ENCODE data around the gene SMYD4. TPM values are rescaled to one million over a fixed set of nuclear protein-coding genes. Genes with fewer than 3 reads are reported as not detected.
"Not testable (repeated sequence)": the region's sequence is repeated elsewhere in the genome, so short reads cannot be mapped to it uniquely, and the experiment has no call there.

The SMYD4 gene
- total RNA-seq, 1 experiment from 2014 or later: 6.3 TPM

DNA sequence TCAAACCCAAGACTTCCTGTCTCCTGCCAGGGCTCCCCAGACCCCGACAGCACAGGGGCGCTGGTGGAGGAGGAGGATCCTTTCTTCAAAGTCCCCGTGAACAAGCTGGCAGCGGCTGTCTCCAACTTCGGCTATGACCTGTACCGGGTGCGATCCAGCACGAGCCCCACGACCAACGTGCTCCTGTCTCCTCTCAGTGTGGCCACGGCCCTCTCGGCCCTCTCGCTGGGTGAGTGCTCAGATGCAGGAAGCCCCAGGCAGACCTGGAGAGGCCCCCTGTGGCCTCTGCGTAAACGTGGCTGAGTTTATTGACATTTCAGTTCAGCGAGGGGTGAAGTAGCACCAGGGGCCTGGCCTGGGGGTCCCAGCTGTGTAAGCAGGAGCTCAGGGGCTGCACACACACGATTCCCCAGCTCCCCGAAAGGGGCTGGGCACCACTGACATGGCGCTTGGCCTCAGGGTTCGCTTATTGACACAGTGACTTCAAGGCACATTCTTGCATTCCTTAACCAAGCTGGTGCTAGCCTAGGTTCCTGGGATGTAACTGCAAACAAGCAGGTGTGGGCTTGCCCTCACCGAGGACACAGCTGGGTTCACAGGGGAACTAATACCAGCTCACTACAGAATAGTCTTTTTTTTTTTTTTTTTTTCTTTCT is 59.8 kb downstream of the SMYD4 start:
- no peak for DNase-seq
- H3K36me3 ChIP-seq: no peaks in the 10 kb centered on the region
- H3K9me3 ChIP-seq: no peaks in the 10 kb centered on the region
- no peaks in the 10 kb centered on the region for H3K27me3 ChIP-seq
- H3K4me3 ChIP-seq: no peak overlapping the region

DNA sequence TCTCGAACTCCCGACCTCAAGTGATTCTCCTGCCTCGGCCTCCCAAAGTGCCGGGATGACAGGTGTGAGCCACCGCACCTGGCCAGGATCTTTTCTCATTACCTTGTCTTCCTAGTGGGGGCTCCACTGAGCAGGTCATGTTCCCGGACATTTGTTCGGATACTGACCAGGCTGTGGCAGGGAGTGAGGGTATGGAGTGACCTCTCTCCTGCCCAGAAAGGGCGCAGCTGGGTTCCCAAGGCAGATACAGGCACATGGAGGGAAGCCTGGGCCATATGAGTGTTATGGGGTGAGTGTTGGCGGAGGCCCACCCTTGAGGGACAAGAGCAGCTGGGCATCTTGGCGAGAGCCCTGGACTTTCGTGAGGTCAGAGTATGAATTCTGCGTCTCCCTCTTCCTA is 62.3 kb downstream of the SMYD4 start:
- Histone ChIP-seq H3K4me3 (no peak overlapping the region), H3K9me3 (no peaks in the 10 kb centered on the region), H3K27me3 (no peaks in the 10 kb centered on the region), H3K36me3 (no peaks in the 10 kb centered on the region)
- DNase-seq: no peak

DNA sequence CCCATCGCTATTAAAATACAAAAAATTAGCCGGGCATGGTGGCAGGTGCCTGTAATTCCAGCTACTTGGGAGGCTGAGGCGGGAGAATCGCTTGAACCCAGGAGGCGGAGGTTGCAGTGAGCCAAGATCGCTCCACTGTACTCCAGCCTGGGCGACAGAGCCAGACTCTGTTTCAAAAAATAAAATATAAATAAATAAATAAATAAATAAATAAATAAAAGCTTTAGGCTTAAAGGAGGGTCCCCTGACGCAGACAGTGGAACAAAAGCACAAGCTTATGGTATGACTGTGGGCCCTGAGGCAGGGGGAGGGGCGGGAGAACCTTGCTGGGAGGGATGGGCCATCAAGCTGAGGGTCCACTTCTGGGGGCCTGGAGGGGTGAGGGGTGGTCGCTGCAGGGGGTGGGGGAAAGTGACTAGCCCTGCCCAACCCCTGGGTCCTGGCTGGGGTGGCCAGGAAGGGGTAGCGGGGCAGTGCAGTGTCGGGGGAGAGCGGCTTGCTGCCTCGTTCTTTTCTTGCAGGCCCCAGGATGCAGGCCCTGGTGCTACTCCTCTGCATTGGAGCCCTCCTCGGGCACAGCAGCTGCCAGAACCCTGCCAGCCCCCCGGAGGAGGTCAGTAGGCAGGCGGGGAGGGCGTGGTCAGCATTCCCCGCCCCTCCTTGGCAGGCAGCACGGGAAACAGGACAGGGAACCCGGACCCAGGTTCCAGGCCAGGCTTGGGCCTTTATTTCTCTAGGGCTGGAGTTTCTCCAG is 63.1 kb downstream of the SMYD4 start:
- Histone ChIP-seq H3K27me3 (no peaks in the 10 kb centered on the region), H3K36me3 (no peaks in the 10 kb centered on the region), H3K4me3 (no peak overlapping the region), H3K9me3 (no peaks in the 10 kb centered on the region)
- no peak for DNase-seq

DNA sequence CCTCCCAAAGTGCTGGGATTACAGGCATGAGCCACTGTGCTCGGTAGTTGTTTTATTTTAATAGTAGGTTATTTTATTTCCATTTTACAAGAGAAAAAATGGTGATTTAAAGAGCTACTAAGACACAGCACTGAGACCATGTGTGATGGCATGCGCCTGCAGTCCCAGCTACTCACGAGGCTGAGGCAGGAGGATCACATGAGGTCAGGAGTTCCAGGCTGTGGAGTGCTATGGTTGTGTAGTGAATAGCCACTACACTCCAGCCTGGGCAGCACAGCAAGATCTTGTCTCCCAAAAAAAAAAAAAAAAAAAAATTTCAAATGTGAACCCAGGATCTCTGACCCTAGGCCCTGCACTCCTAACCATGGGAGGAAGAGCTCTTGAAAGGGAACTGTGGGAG is 64.1 kb downstream of the SMYD4 start:
- H3K27me3 ChIP-seq: no peaks in the 10 kb centered on the region
- no peaks in the 10 kb centered on the region for H3K9me3 ChIP-seq
- no peak overlapping the region for H3K4me3 ChIP-seq
- DNase-seq: no peak
- no peaks in the 10 kb centered on the region for H3K36me3 ChIP-seq

DNA sequence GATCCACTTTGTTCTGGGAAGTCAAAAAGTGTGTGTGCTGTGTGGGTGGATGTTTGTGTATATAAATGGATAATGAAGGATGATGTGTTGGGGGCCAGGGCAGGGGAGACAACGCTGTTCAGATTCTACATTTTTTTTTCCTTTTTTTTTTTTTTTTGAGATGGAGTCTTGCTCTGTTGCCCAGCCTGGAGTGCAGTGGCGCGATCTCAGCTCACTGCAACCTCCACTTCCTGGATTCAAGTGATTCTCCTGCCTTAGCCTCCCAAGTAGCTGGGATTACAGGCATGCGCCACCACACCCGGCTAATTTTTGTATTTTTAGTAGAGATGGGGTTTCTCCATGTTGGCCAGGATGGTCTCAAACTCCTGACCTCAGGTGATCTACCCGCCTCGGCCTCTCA is 65.0 kb downstream of the SMYD4 start:
- not testable (repeated sequence) for H3K27me3 ChIP-seq, H3K9me3 ChIP-seq, H3K4me3 ChIP-seq, DNase-seq, H3K36me3 ChIP-seq

DNA sequence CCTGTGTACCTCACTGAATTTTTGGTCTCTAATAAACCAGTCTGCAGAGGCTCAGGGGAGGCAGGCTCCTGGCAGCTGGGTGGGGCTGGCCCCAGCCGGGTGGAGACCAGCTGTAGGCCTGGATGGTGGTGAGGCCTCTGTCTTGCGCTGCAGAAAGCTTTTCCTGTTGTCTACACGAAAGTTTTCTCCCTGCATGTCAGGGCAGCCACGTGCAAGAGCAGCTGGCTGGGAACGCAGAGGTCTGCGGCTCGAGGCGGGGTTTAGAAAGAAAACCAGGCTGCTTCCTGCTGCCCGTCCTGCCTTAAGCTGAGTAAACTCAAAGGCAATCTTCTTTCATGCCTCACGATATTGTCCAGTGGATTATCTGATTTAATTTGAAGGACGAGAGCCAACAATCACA is 65.4 kb downstream of the SMYD4 start:
- Histone ChIP-seq H3K27me3 (no peaks in the 10 kb centered on the region), H3K9me3 (no peaks in the 10 kb centered on the region), H3K4me3 (no peak overlapping the region), H3K36me3 (no peaks in the 10 kb centered on the region)
- DNase-seq: peak; percentile 64

DNA sequence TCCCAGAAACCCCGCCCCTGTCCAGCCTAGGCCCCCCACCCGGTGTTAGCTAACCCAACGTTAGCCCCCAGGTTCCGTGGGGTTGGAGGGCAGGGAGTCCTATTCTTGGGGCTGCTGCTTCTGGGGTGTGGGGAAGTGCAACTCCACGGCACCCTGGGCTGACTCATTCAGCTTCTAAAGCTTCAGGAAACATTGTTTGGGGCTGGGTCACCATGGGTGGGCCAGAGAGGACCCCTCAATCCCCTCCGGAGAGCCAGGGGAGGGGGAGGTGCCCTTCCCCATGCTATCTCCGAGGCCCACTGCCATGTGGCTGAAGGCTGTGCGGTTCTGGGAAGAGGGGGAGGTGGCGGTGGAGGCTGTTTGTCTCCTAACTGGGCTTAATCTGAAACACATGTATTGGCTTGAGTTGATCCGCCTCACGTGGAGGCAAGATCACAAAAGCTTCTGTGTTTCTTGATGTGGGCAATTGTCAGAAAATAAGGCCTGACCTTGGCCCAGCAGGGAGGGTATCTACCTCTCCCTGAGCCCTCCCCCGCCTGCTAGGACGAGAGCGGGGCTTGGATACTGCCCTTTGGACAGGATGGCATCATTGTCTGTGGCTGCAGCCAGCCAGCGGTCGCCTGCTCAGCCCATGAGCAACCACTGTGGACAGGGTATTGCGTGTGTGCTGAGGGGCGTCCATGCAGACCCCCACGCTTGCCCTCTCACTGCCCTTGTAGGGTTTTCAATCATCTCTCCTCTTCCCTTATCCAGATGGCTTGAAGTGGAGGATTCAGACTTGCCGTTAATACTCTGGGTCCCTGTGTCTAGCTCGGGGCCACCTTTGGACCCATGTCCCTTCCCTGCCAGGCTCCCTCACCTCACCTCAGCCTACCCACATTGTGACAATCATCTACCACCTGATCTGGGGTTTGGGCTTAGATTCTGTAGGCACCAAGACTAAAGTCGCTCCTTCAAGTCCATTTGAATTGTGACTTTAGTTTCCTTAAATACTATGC is 66.5 kb downstream of the SMYD4 start:
- Histone ChIP-seq H3K9me3 (no peaks in the 10 kb centered on the region), H3K4me3 (0 out of 2 replicates have a peak overlapping the region, but pooled peaks have one; percentile 9)

DNA sequence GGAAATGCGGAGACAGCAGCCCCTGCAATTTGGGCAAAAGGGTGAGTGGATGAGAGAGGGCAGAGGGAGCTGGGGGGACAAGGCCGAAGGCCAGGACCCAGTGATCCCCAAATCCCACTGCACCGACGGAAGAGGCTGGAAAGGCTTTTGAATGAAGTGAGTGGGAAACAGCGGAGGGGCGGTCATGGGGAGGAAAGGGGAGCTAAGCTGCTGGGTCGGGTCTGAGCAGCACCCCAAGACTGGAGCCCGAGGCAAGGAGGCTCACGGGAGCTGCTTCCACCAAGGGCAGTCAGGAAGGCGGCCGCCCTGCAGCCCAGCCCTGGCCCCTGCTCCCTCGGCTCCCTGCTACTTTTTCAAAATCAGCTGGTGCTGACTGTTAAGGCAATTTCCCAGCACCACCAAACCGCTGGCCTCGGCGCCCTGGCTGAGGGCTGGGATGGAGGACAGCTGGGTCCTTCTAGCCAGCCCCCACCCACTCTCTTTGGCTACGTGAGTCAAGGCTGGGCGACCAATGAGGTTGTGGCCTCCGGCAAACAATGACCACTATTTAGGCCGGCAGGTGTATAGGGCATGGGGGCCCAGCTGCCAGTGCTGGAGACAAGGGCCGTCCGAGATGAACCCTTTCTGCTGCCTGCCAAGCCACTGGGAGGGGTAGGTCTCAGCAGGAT is 67.3 kb downstream of the SMYD4 start:
- Histone ChIP-seq H3K9me3 (no peaks in the 10 kb centered on the region), H3K4me3 (0 out of 2 replicates have a peak overlapping the region, but pooled peaks have one; percentile 15), H3K27me3 (no peaks in the 10 kb centered on the region), H3K36me3 (no peaks in the 10 kb centered on the region)
- DNase-seq: peak; percentile 34

More for the DNA sequence above, 66.5 kb downstream of the SMYD4 start:
- peak; percentile 29 for DNase-seq
- no peaks in the 10 kb centered on the region for H3K27me3 ChIP-seq
- no peaks in the 10 kb centered on the region for H3K36me3 ChIP-seq

DNA sequence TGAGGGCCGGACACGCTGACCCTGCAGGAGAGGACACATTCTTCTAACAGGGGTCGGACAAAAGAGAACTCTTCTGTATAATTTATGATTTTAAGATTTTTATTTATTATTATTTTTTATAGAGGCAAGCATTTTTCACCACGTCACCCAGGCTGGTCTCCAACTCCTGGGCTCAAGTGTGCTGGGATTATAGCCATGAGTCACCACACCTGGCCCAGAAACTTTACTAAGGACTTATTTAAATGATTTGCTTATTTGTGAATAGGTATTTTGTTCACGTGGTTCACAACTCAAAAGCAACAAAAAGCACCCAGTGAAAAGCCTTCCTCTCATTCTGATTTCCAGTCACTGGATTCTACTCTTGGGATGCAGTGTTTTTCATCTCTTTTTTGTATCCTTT is 70.2 kb downstream of the SMYD4 start:
- Histone ChIP-seq H3K36me3 (no peaks in the 10 kb centered on the region), H3K9me3 (no peaks in the 10 kb centered on the region), H3K4me3 (no peak overlapping the region), H3K27me3 (no peaks in the 10 kb centered on the region)
- no peak for DNase-seq

DNA sequence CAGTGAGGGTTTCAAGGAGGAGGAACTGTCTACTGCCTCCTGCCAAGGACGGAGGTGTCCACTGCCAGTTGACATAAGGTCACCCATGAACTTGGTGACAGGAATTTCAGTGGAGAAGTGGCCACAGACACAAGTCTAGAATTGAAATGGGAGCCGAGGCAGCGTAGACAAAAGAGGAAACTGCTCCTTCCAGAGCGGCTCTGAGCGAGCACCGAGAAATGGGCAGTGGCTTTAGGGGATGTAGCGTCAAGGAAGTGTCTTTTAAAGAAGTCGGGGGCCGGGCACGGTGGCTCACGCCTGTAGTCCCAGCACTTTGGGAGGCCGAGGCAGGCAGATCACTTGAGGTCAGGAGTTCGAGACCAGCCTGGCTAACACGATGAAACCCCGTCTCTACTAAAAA is 70.9 kb downstream of the SMYD4 start:
- Histone ChIP-seq H3K27me3 (no peaks in the 10 kb centered on the region), H3K36me3 (no peaks in the 10 kb centered on the region), H3K4me3 (no peak overlapping the region), H3K9me3 (no peaks in the 10 kb centered on the region)
- DNase-seq: no peak

DNA sequence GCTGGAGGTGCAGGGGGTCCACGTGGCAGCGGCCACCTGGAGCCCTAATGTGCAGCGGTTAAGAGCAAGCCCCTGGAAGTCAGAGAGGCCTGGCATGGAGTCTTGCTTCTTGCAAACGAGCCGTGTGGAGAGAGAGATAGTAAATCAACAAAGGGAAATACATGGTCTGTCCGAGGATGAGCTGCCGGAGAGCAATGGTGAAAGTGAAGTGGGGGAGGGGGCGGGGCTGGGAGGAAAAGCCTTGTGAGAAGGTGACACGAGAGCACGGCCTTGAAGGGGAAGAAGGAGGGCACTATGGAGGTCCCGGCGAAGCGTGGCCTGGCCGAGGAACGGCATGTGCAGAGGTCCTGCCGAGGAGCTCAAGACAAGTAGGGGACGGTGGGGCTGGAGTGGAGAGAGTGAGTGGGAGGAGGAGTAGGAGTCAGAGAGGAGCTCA is 73.9 kb downstream of the SMYD4 start:
- Histone ChIP-seq H3K9me3 (no peaks in the 10 kb centered on the region), H3K27me3 (no peaks in the 10 kb centered on the region), H3K36me3 (no peaks in the 10 kb centered on the region), H3K4me3 (no peak overlapping the region)
- DNase-seq: no peak

DNA sequence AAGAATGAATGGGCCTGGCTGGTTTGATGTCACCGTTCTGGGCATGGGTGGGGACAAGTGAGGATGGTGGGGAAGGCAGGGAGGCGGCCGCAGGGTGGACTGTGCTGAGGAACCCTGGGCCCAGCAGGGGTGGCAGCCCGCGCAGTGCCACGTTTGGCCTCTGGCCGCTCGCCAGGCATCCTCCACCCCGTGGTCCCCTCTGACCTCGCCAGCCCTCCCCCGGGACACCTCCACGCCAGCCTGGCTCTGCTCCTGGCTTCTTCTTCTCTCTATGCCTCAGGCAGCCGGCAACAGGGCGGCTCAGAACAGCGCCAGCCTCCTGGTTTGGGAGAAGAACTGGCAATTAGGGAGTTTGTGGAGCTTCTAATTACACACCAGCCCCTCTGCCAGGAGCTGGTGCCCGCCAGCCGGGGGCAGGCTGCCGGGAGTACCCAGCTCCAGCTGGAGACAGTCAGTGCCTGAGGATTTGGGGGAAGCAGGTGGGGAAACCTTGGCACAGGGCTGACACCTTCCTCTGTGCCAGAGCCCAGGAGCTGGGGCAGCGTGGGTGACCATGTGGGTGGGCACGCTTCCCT is 74.4 kb downstream of the SMYD4 start:
- Histone ChIP-seq H3K27me3 (no peaks in the 10 kb centered on the region), H3K9me3 (no peaks in the 10 kb centered on the region), H3K36me3 (no peaks in the 10 kb centered on the region), H3K4me3 (no peak overlapping the region)
- DNase-seq: no peak

DNA sequence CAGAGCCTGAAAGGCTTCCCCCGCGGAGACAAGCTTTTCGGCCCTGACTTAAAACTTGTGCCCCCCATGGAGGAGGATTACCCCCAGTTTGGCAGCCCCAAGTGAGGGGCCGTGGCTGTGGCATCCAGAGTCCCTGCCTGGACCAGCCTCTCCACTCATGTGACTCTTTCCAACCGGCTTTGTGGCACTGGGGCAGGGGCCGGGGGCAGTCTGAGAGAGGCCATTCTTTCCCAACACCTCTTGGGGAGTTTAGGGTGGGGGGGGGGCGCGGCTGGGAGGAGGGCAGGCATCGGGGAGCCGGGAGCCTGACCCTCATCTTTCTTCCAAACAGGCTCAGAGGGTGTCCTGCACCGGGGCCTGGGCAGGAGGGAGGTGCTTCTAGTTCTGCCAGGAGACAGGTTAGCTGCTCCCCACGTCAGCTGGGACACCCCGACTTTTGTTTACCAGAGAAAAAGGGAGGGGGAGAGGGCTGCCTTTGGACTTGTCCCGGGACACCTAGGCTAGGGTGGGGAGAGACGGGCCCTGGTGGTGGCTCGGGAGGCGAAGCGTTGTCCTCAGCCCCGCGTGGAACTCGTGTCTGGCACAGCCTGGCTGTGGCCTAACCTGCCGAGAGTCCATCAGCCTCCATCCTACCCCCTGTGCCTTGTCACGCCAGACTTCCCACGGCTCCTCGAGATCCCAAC is 75.1 kb downstream of the SMYD4 start:
- Histone ChIP-seq H3K27me3 (no peaks in the 10 kb centered on the region), H3K9me3 (no peaks in the 10 kb centered on the region), H3K36me3 (no peaks in the 10 kb centered on the region), H3K4me3 (no peak overlapping the region)
- DNase-seq: no peak

DNA sequence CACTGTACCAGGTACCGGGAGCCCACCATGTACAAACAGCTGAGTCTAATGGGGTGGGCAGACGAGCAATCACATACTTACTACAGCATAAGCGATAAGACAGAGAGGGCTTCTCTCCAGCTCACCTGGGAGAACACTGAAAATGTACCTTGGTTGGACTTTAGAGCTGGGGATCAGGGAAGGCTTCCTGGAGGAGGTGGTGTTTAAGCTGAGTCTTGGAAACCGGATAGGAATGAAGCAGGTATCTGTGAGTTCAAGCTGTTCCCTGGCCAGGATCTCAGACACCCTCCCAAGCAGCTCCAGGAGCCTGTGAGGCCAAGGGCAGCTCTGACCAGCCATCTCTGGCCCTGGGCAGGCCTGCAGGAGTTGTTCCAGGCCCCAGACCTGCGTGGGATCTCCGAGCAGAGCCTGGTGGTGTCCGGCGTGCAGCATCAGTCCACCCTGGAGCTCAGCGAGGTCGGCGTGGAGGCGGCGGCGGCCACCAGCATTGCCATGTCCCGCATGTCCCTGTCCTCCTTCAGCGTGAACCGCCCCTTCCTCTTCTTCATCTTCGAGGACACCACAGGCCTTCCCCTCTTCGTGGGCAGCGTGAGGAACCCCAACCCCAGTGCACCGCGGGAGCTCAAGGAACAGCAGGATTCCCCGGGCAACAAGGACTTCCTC is 75.8 kb downstream of the SMYD4 start:
- no peak overlapping the region for H3K4me3 ChIP-seq
- no peaks in the 10 kb centered on the region for H3K9me3 ChIP-seq
- no peaks in the 10 kb centered on the region for H3K36me3 ChIP-seq
- no peaks in the 10 kb centered on the region for H3K27me3 ChIP-seq
- no peak for DNase-seq

Measured in MG63 (cell line).